T-helper 17 cell (primary cell): ENCODE measurements around the gene INPP4A. TPM values are rescaled to one million over a fixed set of nuclear protein-coding genes. Genes with fewer than 3 reads are reported as not detected.

Experiments used
- ATAC-seq: fragments of 150-1000 bp; cut with Tn5 transposase; 2 replicates; pipeline ENCODE4 v1.10.0; 2021; ENCODE audit warnings: mild to moderate bottlenecking, moderate library complexity
- DNase-seq, 3 donors: peaks; one replicate each; pipeline versions ENCODE4 v3.0.0 to v3.0.0-alpha.2; 2020 to 2021
- H3K9me3 ChIP-seq: one replicate; pipeline ENCODE4 v1.7.0; 2013; ENCODE audit warnings: low read length, mild to moderate bottlenecking; ENCODE audit not compliant: control insufficient read depth, poor library complexity, severe bottlenecking
- H3K27ac Mint-ChIP-seq: one replicate; pipeline ENCODE4 v1.8.0; 2022; ENCODE audit warnings: mild to moderate bottlenecking, moderate library complexity, mixed read lengths
- H3K27me3 Mint-ChIP-seq: one replicate; pipeline ENCODE4 v1.8.0; 2022; ENCODE audit warnings: mixed read lengths
- H3K36me3 Mint-ChIP-seq: one replicate; pipeline ENCODE4 v1.8.0; 2022; ENCODE audit warnings: low read depth, mixed read lengths
- H3K4me1 Mint-ChIP-seq: one replicate; pipeline ENCODE4 v1.8.0; 2022; ENCODE audit warnings: mild to moderate bottlenecking, mixed read lengths
- H3K4me3 Mint-ChIP-seq: one replicate; pipeline ENCODE4 v1.8.0; 2022; ENCODE audit warnings: mild to moderate bottlenecking, moderate library complexity, mixed read lengths
- total RNA-seq, 4 donors: library from RNA in 2 of 4; stranded (reverse) in 2 of 4; gene quantifications; one replicate each; pipeline ENCODE4 v1.2.3 and lab custom pipeline; 2022 to 2026

INPP4A gene
- total RNA-seq, 2 donors from 2014 or later = 109 to 110 TPM

DNA sequence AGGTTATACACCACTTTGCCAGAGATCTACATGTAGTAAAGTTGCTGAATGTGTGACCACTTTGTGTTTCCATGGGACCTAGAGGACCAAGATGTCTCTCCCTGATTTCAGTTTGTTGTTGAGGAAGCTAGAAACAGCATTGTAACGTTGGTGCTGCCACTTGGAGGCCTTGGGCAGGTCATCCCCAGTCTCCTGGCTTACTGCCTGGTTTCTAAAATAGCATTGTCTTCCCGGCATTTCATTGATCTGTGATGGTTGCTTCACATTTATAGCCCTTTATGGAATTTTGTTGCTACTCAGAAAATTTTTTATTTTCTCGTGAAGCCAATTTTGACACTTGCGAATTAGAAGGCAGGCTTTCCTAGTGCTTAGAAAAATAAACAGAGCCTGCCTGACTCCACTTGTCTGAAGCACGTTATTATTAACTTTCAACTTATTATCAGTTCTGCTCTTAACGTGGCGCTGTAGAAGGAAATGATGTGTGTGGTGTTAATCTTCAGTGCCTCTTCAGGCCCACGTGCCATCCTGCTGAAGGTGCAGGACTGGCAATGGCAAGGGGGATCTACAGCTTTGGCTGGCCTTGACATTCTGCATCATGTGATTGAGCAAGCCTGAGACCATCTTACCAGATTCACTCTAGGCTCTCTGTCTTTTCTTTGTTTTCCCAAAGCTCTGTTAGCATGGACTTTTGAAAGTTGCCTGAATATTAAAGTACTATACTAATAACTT lies 59.9 kb downstream of the INPP4A start:
- peak overlapping the region; percentile 21 for H3K4me3 Mint-ChIP-seq

DNA sequence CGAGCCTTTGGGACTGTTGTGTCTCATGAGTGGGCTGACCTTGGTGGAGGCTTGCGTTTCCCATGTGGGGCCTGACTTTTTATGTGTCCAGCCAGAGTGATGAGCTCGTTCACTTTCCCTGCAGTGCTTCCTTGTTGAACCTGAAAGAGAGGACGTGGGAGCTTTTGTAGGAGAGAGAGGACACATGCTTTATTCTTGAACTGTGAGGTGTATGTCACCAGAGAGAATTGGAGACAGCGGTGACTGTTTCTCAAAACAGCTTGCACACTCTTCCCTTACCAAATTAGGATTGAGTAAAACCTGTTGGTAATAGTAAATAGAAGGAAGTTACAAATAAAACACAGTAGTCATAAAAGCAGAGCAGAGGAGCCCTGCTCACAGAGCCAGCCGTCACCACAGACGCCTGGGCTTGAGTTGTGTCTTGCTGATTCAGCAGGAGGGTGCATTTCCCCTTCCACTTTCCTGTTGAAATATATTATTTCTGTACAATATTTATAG lies 60.7 kb downstream of the INPP4A start:
- no peaks in the 10 kb centered on the region for H3K9me3 ChIP-seq
- Mint-ChIP-seq H3K36me3 (peaks cover 2% of the 10 kb centered on the region), H3K4me1 (peaks cover 64% of the 10 kb centered on the region), H3K27me3 (no peaks in the 10 kb centered on the region), H3K4me3 (peak overlapping the region; percentile 21), H3K27ac (peak overlapping the region; percentile 80)
- DNase-seq (no peak), ATAC-seq (peak; percentile 65)

More for the DNA sequence above, 59.9 kb downstream of the INPP4A start:
- H3K9me3 ChIP-seq = no peaks in the 10 kb centered on the region
- Mint-ChIP-seq H3K4me1 (peaks cover 64% of the 10 kb centered on the region), H3K27ac (peak overlapping the region; percentile 80), H3K27me3 (no peaks in the 10 kb centered on the region), H3K36me3 (peaks cover 2% of the 10 kb centered on the region)
- ATAC-seq = no peak
- no peak for DNase-seq

DNA sequence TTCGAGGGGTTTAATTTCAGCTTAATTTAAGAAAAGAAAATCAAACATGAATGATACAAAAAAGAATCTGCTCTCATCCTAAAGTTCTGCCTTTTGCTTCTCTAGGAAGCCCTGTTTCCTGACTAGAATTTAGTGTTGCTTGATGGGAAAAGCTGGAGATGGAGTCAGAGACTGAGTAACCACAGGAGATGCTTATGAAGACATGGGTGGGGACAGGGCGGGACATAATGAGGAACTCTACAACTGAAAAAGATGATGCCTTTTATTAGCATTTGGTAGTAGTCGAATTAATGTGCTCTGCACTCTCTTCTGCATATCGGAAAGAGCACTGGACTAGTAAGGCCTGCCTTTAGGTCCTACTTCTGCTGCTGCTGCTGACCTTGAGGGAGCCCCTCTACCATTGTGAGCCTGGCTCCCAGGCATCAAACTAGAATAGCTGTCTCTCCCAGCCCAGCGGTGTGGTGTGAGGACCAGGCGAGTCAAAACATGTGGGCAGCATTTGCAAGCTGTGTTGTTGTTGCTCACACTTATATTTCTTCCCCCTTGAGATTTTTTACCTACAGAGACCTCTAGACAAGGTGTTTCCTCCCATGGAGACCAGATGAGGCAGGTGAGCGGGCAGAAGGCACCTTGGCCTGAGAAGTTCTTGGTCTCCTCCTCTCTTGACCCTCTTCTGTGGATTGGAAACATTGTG lies 61.5 kb downstream of the INPP4A start:
- no peaks in the 10 kb centered on the region for H3K9me3 ChIP-seq
- Mint-ChIP-seq H3K36me3 (peaks cover 2% of the 10 kb centered on the region), H3K4me3 (peak overlapping the region; percentile 39), H3K27ac (peak overlapping the region; percentile 80), H3K4me1 (peaks cover 60% of the 10 kb centered on the region), H3K27me3 (no peaks in the 10 kb centered on the region)
- DNase-seq (no peak), ATAC-seq (no peak)

DNA sequence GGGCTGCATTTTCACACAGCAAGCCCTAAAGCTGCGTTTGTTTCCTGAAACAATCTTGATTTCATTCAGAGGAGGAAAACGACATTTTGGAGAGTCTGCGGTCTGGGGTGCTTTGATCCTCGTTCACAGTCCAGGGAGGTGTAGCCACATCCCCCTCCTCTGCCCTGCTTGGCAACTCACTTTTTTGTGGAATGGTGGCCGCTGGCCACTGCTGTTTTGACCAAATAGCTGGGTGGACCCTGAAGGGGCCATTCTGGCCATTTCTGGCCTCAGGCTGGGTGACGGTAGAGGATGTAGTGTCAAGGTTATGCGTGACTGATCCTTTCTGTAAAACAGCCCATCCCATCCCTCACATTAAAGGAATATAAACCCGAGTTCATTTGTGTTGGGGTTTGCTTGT lies 62.2 kb downstream of the INPP4A start:
- no peak overlapping the region for H3K4me3 Mint-ChIP-seq
- DNase-seq = no peak
- H3K9me3 ChIP-seq = no peaks in the 10 kb centered on the region
- ATAC-seq = no peak
- peaks cover 2% of the 10 kb centered on the region for H3K36me3 Mint-ChIP-seq
- H3K27me3 Mint-ChIP-seq = no peaks in the 10 kb centered on the region
- H3K27ac Mint-ChIP-seq = peak overlapping the region; percentile 80
- peaks cover 61% of the 10 kb centered on the region for H3K4me1 Mint-ChIP-seq

DNA sequence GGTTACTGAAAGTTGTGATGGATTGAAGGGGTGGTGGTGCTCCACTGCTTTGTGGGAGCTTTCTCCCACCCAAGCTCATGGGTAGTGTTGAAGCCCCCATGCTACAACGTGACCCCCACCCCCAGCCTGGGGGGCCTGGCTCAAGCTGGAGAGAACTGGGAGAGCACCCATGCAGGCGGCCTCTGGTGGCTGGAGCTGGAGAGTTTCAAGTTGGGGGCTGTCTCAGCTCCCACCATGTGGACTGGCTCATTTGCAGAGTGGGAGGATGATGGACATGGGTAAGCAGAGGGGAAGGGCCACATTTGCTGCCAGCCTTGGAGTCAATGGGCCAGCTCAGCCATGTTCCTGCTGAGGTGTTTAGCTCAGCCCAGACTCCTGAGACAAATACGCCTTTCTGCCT lies 62.8 kb downstream of the INPP4A start:
- no peak overlapping the region for H3K4me3 Mint-ChIP-seq

DNA sequence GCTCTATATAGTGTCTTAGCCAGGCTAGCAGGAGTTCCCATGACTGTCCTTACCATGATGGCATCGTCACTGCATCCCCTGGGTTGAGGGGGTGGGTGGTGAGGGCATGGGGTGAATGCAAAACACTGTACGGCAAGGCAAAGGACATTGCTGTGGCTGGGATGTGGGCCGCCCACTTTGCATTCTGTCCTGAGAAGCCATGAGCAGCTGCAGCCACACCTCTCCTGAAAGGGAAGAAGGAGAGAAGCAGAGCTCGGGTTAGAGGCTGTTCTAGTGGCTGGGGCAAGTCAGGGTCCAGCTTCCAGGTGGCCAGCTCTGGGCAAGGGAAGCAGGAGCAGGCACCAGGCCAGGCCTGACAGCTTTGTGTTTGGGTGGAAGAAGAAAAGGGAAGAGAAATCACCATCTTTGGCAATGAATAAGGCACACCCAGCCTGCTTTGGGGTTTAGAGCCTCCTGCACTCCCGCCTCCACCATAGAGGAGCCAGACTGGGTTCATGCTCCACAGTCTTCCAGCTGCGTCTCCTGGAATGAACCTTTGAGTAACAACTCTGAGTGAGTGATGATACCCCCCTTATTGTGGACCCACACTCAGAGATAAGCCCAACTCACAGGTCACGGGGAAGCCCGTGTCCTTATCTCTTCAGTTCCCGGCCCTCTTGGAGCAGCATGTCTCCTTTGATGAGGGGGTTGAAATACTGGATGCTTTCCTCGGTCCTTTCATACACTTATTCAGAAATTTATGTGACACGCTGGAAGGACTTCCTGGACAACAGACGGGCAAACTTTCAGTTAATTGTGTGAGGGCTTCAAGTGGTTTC lies 63.4 kb downstream of the INPP4A start:
- no peaks in the 10 kb centered on the region for H3K9me3 ChIP-seq
- ATAC-seq (no peak), DNase-seq (no peak)
- peaks cover 2% of the 10 kb centered on the region for H3K36me3 Mint-ChIP-seq
- H3K27me3 Mint-ChIP-seq = no peaks in the 10 kb centered on the region
- peak overlapping the region; percentile 80 for H3K27ac Mint-ChIP-seq
- H3K4me1 Mint-ChIP-seq = peaks cover 62% of the 10 kb centered on the region
- H3K4me3 Mint-ChIP-seq = peak overlapping the region; percentile 72

More for the DNA sequence above, 62.8 kb downstream of the INPP4A start:
- Mint-ChIP-seq H3K27me3 (no peaks in the 10 kb centered on the region), H3K36me3 (peaks cover 2% of the 10 kb centered on the region), H3K27ac (peak overlapping the region; percentile 80), H3K4me1 (peaks cover 63% of the 10 kb centered on the region)
- no peaks in the 10 kb centered on the region for H3K9me3 ChIP-seq
- ATAC-seq (no peak), DNase-seq (no peak)

DNA sequence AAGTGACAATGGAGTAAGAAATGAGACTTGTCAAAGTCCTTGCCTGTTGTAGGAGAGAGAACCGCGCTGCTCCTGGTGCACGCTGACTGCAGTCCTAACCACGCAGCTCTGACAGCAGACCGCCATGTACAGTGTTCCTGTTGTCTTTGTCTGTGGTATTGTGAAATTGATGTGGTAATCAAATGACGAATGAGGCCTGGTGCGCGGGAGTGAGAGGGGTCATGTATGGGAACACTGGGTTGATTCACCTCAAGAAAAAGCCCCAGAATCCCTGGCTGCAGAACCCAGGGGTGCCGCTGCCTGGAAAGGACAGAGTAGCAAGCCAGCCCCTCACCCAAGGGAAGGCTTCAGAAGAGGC lies 64.0 kb downstream of the INPP4A start:
- Mint-ChIP-seq H3K36me3 (peaks cover 2% of the 10 kb centered on the region), H3K27me3 (no peaks in the 10 kb centered on the region), H3K27ac (peak overlapping the region; percentile 80), H3K4me1 (peaks cover 61% of the 10 kb centered on the region), H3K4me3 (peak overlapping the region; percentile 72)
- H3K9me3 ChIP-seq = no peaks in the 10 kb centered on the region
- ATAC-seq = peak; percentile 79
- DNase-seq = no peak

DNA sequence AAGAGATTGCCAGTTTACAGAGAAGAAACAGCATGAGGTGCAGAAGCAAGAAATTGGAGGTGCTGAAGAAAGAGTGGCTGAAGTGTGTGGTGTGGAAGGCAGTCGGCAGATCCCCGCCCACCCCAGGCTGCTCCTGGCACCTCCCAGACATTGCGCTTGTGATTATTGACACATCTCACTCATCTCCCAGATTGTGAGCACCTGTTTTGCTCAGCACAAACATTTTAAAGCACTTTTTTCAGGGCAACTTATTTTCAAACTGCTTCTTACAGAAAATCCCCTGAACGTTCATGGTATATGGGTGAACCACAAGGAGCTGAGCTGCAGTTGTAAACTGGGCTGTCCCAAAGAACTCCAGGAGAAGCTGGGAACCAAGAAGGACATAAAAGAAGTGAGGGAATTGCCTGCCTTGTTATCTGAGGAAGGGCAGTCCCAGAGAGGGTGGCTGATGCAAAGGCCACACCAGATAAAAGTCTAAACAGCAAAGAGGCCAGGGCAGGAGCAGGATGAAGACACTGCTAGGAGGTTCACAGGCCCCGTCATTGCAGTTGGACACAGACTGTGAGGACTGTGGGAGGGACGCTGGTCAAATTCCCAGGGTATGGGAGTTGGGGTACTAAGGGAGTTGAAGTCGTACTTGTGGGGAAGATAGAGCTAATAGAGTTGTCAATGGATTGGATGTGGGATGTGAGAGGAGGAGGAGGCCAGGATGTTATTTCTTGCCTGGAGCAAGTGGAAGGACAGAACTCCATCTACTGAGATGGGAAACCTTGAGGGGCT lies 65.1 kb downstream of the INPP4A start:
- ATAC-seq (no peak), DNase-seq (no peak)
- Mint-ChIP-seq H3K4me3 (no peak overlapping the region), H3K27me3 (no peaks in the 10 kb centered on the region), H3K27ac (peak overlapping the region; percentile 89), H3K36me3 (peaks cover 2% of the 10 kb centered on the region), H3K4me1 (peaks cover 55% of the 10 kb centered on the region)
- no peaks in the 10 kb centered on the region for H3K9me3 ChIP-seq

DNA sequence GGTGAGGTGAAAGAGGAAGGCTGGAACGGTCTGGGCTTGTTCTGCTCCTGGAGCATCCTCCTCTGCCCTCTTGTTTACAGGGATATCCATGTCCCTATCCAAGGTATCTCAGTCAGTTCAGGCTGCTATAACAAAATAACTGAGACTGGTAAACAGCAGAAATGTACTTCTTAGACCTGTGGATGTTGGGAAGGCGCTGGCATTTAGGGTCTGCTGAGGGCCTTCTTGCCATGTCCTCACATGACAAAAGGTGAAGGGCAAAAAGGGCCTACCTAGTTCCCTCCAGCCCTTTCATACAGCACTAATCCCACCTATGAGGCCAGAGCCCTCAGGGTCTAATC lies 65.6 kb downstream of the INPP4A start:
- Mint-ChIP-seq H3K4me3 (no peak overlapping the region), H3K36me3 (peaks cover 2% of the 10 kb centered on the region), H3K27me3 (no peaks in the 10 kb centered on the region), H3K4me1 (peaks cover 49% of the 10 kb centered on the region), H3K27ac (peak overlapping the region; percentile 89)
- DNase-seq = no peak
- ATAC-seq = no peak
- H3K9me3 ChIP-seq = no peaks in the 10 kb centered on the region

DNA sequence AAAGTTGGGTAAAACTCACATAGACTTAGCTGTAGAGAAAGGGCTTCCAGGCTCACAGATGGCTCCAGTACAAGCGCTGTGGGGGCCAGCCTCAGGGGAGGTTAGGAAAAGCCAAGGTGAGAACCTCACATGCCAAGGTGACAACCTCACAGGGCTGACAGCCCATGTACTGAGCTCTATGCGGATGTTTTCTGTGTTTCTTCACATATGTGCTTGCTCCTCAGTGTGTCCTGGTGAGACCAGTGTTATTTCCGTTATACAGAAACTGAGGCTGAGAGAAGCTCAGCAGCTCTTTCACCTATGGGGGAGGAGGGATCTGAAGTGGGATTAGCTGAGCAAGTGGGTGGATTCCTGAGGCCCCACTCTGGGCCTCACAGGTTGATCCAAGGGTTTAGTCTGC lies 67.3 kb downstream of the INPP4A start:
- H3K4me3 Mint-ChIP-seq = no peak overlapping the region
- no peak overlapping the region for H3K27ac Mint-ChIP-seq
- H3K9me3 ChIP-seq = no peaks in the 10 kb centered on the region
- peaks cover 2% of the 10 kb centered on the region for H3K36me3 Mint-ChIP-seq
- peaks cover 53% of the 10 kb centered on the region for H3K4me1 Mint-ChIP-seq
- ATAC-seq = no peak
- no peaks in the 10 kb centered on the region for H3K27me3 Mint-ChIP-seq
- DNase-seq = no peak

DNA sequence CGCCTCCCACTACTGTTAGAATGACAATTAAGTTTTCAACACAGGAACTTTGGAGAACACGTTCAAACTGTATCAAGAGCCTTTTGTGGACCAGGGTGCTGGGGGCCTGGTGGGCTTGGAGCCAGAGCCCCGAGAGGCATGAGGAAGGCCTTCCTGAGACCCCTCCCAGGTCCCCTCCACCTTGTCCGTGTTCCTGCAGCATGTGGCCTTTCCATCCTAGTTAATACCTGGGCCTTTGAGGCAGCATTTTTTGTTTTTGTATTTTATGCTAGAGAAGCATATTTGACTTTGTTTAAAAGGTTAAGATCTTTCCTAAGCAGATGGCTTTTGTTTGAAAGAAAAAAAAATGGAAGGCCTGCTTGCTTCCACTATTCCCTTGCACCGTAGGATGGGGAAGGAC lies 68.0 kb downstream of the INPP4A start:
- Mint-ChIP-seq H3K27ac (no peak overlapping the region), H3K4me1 (peaks cover 57% of the 10 kb centered on the region), H3K27me3 (no peaks in the 10 kb centered on the region), H3K4me3 (no peak overlapping the region), H3K36me3 (no peaks in the 10 kb centered on the region)
- H3K9me3 ChIP-seq = no peaks in the 10 kb centered on the region
- no peak for ATAC-seq
- DNase-seq = no peak

DNA sequence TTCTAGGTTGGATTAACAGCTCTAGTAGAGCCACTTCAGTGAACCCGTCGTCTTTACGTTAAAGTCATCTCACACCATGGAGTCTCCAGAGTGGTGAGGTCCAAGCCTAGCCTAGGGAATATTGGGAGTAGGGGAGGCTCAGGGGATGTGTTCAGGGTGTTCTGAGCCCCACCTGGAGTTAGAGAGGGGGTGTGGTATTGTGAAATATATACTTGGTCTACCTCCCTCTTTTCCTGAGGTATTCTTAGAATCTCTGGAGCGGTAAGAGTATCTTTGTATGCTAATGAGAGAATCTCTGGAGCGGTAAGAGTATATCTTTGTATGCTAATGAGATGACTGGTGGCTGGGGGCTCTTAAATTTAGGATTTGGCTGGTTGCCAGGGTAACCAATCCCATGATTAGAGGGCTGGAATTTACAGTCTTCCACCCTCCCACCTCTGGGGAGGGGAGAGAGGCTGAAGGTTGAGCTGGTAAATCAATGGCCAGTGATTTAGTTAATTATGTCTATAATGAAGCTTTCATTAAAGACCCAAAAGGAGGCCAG lies 69.5 kb downstream of the INPP4A start:
- H3K9me3 ChIP-seq = no peaks in the 10 kb centered on the region
- Mint-ChIP-seq H3K4me3 (no peak overlapping the region), H3K27me3 (no peaks in the 10 kb centered on the region), H3K36me3 (no peaks in the 10 kb centered on the region), H3K4me1 (peaks cover 56% of the 10 kb centered on the region), H3K27ac (peak overlapping the region; percentile 29)
- ATAC-seq = no peak
- DNase-seq = no peak
